ENCODE data around the gene HES5.

- no peak for TF ChIP-seq EZH2phosphoT487 (IDR thresholded peaks at IDR 0.05; ENCODE audit: borderline replicate concordance, low read length)
- no peak for TF ChIP-seq CTCF (IDR thresholded peaks at IDR 0.05; ENCODE audit: low read depth, low read length, poor library complexity, severe bottlenecking)
Observed at GRCh38 chr1:2555634-2556276, 25.7 kb upstream of the HES5 start.
